Esophagus squamous epithelium (tissue), 4 donors: ENCODE data around the gene TJP3.

Experiments used
- POLR2A ChIP-seq, 4 donors: fragments of 450-650 bp; IDR thresholded peaks; one replicate each; pipeline ENCODE4 v1.6.1; 2017; ENCODE audit warnings: antibody characterized with exemption in 4 of 4, mild to moderate bottlenecking in 4 of 4, moderate library complexity in 3 of 4
- TF ChIP-seq, protein P1 (sequence below), 6 experiments: fragments of 450-650 bp in 4 of 6; fragments of 200-600 bp in 2 of 6; sonication (generic) in 2 of 6; IDR thresholded peaks; one replicate each; pipeline ENCODE4 v1.5.1; 2016 to 2019; ENCODE audit warnings: antibody characterized with exemption in 6 of 6, mild to moderate bottlenecking in 4 of 6, moderate library complexity in 4 of 6

DNA sequence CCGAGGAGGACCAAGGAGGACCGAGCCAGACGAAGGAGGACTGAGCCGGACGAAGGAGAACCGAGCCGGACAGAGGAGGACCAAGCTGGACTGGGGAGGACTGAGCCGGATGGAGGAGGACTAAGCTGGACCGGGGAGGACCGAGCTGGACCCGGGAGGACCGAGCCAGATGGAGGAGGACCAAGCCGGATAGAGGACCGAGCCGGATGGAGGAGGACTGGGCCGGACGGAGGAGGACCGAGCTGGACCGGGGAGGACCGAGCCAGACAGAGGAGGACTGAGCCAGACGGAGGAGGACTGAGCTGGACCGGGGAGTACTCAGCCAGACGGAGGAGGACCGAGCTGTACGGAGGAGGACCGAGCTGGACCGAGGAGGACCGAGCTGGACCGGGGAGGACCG lies 11.1 kb upstream of the TJP3 start:
- no peak for TF ChIP-seq POLR2A (IDR thresholded peaks at IDR 0.05)
- TF ChIP-seq, protein P1, sequence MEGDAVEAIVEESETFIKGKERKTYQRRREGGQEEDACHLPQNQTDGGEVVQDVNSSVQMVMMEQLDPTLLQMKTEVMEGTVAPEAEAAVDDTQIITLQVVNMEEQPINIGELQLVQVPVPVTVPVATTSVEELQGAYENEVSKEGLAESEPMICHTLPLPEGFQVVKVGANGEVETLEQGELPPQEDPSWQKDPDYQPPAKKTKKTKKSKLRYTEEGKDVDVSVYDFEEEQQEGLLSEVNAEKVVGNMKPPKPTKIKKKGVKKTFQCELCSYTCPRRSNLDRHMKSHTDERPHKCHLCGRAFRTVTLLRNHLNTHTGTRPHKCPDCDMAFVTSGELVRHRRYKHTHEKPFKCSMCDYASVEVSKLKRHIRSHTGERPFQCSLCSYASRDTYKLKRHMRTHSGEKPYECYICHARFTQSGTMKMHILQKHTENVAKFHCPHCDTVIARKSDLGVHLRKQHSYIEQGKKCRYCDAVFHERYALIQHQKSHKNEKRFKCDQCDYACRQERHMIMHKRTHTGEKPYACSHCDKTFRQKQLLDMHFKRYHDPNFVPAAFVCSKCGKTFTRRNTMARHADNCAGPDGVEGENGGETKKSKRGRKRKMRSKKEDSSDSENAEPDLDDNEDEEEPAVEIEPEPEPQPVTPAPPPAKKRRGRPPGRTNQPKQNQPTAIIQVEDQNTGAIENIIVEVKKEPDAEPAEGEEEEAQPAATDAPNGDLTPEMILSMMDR (IDR thresholded peaks at IDR 0.05), result no peak
